GM19240 (cell line): Measurements from ENCODE around the gene ATP1B2.
"Not testable (repeated sequence)": the region's sequence is repeated elsewhere in the genome, so short reads cannot be mapped to it uniquely, and the experiment has no call there.

ENCODE experiments used
- DNase-seq: peaks from one replicate; pipeline ENCODE4 v3.0.0; 2011; ENCODE audit warnings: low spot score; ENCODE audit not compliant: insufficient read length

Gene ATP1B2

GRCh38 chr17:7634384-7634783 is 16.3 kb upstream of the ATP1B2 start:
- no peak for DNase-seq

DNA sequence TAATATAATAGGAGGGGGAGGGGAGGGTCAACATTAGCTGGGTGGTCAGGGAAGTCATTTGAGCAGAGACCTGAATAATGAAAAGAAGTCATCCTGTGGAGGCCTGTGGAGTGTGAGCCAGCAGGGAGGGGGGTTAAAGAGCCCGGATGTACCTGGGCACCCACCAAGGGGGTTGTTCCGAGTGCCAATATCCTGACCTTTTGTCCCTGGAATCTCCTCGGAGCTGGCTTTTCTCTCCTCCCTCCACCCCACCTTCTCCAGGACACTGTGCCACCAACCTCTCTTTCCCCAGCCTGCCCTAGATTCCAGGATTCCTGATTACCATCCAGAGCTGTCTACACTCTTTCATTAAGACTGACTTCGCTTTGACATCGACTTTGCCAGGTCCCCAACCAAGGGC is 14.6 kb upstream of the ATP1B2 start:
- DNase-seq: no peak

- no peak for DNase-seq
These were observed 9.9 kb upstream of the ATP1B2 start for GRCh38 chr17:7640783-7641182.

GRCh38 chr17:7641635-7642034 is 9.1 kb upstream of the ATP1B2 start:
- DNase-seq: not testable (repeated sequence)

- DNase-seq: no peak
These were observed 6.0 kb upstream of the ATP1B2 start for GRCh38 chr17:7644775-7645174.

DNA sequence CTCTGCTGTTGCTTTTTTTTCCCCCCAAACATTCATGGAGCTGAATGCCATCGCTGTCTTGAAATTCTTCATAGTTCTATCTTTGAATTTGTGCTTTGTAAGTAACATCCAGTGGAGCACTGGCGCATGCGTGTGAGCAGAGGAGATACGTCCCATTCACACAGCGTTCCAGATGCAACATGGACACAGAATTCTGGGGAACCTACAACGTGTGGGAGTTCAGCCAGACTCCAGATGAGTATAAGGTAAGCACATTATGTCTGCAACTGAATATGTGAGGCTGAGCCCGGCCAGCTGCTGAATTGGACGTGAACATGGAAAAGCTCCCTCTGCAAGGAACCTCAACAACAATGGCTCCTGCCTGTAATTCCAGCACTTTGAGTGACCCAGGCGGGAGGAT is 4.3 kb upstream of the ATP1B2 start:
- DNase-seq: no peak

GRCh38 chr17:7647018-7647417 is 3.7 kb upstream of the ATP1B2 start:
- no peak for DNase-seq

DNA sequence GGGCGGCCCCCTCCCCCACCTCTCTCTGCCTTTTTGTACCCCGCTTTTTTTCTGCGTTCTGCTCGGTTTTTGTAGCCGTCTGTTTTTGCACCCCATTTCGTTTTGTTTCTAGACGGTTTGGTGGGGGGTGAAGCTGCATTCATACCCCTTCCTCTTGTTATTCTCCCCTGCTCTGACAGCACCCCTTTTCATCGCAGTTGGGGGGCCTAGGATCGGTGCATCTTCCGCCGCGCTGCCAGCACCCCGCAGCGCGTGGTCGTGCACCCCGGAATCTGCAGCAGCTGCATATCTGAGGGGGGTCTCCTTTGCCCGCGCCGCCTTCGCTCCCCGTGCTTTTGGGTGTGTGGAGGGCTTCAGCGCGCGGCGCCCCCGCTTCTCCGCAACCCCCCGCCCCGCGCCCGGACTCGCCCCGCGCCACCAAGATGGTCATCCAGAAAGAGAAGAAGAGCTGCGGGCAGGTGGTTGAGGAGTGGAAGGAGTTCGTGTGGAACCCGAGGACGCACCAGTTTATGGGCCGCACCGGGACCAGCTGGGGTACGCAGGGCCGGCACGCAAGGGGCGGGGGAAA is 455 bp downstream of the ATP1B2 start:
- no peak for DNase-seq

GRCh38 chr17:7651665-7652387 is 1.1 kb downstream of the ATP1B2 start:
- no peak for DNase-seq

DNA sequence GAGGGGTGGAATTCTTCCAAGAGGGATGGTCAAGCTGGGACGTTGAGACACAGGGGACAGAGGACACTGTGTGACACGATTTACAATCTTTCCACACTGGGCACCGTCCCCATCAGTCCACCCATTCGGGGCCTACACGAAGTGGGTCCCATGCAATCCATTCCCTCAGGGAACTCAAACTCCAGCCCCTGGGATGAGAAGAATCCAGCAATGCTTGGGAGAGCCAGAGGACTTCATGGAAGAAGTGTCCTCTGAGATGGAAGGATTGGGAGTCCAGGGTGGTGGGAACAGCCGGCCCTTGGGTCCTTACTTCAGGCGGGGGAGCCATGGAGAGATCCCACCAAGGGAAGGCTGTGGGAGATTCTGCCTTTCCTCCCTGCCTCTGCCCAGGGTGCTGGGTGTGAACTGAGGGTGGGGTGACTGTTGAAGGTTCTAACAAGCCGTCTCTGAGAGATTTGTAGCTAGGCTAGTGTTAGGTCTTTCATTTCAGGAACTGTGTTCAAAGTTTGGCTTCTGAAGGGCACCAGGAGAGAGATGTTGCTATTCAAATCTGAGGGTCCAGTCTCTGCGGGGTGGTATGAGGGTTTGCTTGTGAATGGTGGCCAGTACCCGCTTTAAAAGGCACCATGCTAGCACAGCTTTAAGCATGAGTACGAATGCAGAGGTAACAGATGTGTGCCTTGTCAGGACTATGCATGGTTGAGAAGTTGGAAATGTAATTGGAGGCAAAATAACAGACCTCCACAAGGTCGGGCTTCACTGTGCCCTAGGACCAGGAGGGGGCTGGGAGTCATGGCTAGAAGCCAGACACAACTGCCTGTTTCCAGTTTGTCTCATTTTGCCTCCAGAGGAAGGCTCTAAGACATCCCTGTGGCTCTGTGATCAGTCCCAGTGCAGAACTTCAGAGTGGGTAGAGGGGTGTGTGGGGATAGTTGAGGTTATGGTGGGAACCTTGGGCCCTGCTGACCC is 1.9 kb downstream of the ATP1B2 start:
- no peak for DNase-seq

- no peak for DNase-seq
These were observed 4.3 kb downstream of the ATP1B2 start for GRCh38 chr17:7654832-7655540.

DNA sequence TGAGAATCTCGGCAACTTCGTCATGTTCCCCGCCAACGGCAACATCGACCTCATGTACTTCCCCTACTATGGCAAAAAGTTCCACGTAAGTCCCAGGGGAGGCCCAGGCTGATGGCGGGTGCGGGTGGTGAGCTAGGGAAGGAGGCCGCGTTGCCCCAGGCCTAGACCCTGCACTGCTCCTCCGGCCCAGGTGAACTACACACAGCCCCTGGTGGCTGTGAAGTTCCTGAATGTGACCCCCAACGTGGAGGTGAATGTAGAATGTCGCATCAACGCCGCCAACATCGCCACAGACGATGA is 4.8 kb downstream of the ATP1B2 start:
- no peak for DNase-seq

- DNase-seq: no peak
These were observed 6.4 kb downstream of the ATP1B2 start for GRCh38 chr17:7656958-7657609.

DNA sequence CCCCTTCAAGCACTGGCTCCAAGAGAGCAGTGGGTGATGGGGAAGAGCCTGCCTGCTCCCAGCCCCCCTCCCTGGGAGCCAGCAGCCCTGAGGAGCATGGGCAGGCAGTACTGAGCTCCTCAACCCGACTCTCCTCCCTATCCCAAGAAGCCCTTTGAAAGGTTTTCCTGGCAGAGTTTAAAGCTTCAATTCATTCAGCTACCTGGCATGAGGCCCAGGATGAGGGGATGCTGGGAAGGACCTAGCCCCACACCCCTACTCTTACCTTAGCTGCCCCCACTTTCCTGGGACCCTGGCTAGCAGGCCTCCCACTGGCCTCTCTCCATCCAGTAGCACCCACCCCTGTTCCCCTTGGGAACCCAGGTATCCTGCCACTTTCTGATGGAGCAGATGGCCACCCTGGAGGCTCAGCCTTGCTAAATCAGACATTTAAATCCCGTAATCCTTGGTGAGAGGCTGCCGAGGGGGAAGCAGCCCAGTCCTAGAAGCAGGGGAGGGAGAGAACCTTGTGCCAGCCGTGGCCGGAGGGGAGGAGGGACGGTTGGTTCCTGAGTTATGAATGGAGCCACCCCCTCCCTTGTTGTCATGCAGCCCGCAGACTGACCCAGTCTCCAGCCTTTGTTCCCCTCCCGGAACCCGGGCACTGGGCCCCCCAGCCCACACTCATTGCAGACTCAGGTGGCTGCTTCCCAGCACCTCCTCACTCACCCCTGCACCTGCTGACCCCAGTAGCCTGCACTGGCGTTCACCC is 17.1 kb downstream of the ATP1B2 start:
- DNase-seq: no peak

GRCh38 chr17:7668482-7668881 is 17.8 kb downstream of the ATP1B2 start:
- DNase-seq: no peak

DNA sequence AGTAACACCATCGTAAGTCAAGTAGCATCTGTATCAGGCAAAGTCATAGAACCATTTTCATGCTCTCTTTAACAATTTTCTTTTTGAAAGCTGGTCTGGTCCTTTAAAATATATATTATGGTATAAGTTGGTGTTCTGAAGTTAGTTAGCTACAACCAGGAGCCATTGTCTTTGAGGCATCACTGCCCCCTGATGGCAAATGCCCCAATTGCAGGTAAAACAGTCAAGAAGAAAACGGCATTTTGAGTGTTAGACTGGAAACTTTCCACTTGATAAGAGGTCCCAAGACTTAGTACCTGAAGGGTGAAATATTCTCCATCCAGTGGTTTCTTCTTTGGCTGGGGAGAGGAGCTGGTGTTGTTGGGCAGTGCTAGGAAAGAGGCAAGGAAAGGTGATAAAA is 22.5 kb downstream of the ATP1B2 start:
- DNase-seq: no peak

DNA sequence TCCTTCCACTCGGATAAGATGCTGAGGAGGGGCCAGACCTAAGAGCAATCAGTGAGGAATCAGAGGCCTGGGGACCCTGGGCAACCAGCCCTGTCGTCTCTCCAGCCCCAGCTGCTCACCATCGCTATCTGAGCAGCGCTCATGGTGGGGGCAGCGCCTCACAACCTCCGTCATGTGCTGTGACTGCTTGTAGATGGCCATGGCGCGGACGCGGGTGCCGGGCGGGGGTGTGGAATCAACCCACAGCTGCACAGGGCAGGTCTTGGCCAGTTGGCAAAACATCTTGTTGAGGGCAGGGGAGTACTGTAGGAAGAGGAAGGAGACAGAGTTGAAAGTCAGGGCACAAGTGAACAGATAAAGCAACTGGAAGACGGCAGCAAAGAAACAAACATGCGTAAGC is 24.2 kb downstream of the ATP1B2 start:
- no peak for DNase-seq

GRCh38 chr17:7676533-7676932 is 25.8 kb downstream of the ATP1B2 start:
- no peak for DNase-seq

DNA sequence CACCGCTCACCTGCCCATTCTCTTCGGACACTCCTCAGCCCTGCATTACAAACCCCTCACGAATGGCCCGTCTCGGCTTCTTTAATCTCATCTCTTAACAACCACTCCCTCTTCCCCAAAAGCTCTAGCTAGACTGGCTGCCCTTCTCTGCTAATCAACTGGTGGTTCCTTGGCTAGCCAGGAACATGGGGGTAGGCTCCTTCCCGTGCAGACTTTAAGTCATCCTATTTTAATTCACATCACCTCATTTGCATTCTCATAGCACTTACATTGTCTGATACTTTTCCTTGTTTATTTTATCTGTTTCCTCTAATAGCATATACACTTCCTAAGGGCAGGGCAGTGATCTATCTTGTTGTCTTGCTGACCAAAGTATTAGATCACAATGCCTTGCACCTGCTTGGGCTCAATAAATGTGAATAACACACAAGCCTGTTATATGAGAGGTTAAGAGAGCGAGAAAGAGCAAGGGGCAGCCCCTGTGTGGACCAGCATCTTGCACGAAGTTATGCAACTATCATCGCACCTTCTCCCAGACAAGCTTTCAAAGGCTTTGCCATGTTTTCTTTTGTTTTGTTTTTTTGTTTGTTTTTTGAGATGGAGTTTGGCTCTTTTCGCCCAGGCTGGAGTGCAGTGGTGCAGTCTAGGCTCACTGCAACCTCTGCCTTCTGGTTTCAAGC is 26.8 kb downstream of the ATP1B2 start:
- DNase-seq: no peak
